ENCODE results near the gene TMEM200A.

TMEM200A gene

DNA sequence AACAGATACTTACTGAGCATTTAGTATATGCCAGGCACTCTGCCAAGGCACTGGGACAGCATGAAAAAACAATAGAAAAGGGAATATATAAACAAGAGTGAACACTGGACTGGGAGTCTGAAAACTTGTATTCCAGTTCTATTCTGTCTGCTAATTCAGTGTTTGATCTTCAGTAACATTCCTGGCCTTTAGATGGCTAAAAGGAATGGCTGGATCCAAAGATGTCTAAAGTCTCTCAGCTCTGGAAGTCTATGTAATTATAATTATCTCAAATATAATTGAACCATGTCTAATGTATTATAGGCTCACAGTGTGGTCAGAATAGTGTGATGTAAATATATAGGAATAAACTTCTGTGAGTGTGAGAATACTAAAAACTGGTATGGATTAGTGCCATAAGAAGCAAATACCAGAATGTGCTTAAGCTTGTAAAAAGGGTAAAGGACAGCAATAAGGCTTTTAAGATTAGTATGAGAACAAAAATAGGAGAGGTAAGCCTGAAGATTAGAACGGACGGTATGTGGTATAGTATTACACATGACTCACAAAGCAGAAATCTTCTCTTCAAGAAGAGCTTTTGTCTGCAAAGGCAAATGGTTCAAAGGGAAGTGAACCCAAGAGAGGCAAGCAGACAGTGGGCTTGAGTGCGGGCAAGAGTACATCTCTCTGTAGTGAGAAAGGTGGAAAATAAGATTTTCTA is 68.5 kb downstream of the TMEM200A start:
- H4K91ac ChIP-seq (ENCODE audit: low read depth, low read length, poor library complexity) = no peak overlapping the region
- no peaks in the 10 kb centered on the region for H3K27me3 ChIP-seq (ENCODE audit: control insufficient read depth in 3 of 3, insufficient read depth in 3 of 3, low read depth in 1 of 3, low read length in 3 of 3)
- no peak overlapping the region for H3K14ac ChIP-seq (ENCODE audit: low read length)
- H3K4me1 ChIP-seq (ENCODE audit: control insufficient read depth in 2 of 2, insufficient read depth in 1 of 2, low read depth in 1 of 2, low read length in 2 of 2) = peaks cover 0 to 2% of the 10 kb centered on the region in 2 donors
- no peak overlapping the region for H4K8ac ChIP-seq (ENCODE audit: low read depth, low read length)
- no peak overlapping the region for H2BK12ac ChIP-seq (ENCODE audit: low read length)
- WGBS, 2 donors (ENCODE audit: extremely low coverage in 2 of 2, insufficient read length in 2 of 2, insufficient replicate concordance in 1 of 2) = no CpG with 5 or more reads among the region's 3 CpGs
- no peak overlapping the region for H3K4ac ChIP-seq (ENCODE audit: low read length)
- no peaks in the 10 kb centered on the region for H3K36me3 ChIP-seq (replicated peaks in 1 of 2; ENCODE audit: control insufficient read depth in 2 of 2, insufficient read depth in 2 of 2, low read length in 2 of 2)
- H3K9ac ChIP-seq (ENCODE audit: low read depth, low read length, poor library complexity) = no peak overlapping the region
- DNase-seq (ENCODE audit: low spot score) = no peak
- H2BK120ac ChIP-seq (ENCODE audit: low read depth, low read length) = no peak overlapping the region
- no peak overlapping the region for H3K4me3 ChIP-seq (ENCODE audit: low read length in 2 of 2)
- no peak overlapping the region for H2AFZ ChIP-seq (ENCODE audit: low read length)
- no peak overlapping the region for H2BK15ac ChIP-seq (ENCODE audit: low read length)
- no peak overlapping the region for H2AK5ac ChIP-seq (ENCODE audit: low read depth, low read length)
- H3K18ac ChIP-seq (ENCODE audit: low read length) = no peak overlapping the region
- no peaks in the 10 kb centered on the region for H3K79me1 ChIP-seq (ENCODE audit: low read depth, low read length)
- no peak overlapping the region for H3K4me2 ChIP-seq (ENCODE audit: insufficient read depth, low read length, poor library complexity, severe bottlenecking)
- no peak overlapping the region for H3K23ac ChIP-seq (ENCODE audit: low read depth, low read length, poor library complexity)
- no peak overlapping the region for H3K27ac ChIP-seq (replicated peaks; ENCODE audit: low read length)
- no peak overlapping the region for H2BK5ac ChIP-seq (ENCODE audit: low read length)
- H3K9me3 ChIP-seq (replicated peaks in 1 of 2; ENCODE audit: control insufficient read depth in 2 of 2, insufficient read depth in 1 of 2, low read depth in 1 of 2, low read length in 2 of 2) = no peaks in the 10 kb centered on the region

DNA sequence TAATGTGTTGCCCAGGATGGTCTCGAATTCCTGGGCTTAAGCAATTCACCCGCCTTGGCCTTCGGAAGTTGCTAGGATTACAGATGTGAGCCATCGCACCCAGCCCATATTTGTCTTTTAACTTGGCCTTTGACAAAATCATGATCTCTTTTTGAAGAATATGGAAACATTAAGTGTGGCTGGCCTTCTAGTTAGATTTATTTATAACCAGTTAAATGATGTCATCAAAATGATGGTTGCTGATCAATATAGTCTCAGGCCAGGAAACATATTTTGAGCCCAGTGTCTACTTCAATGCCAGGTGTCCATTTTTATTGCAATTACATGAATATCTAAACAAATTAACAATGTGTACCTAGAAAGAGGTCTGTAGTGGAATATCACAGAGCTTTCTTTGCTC is 69.4 kb downstream of the TMEM200A start:
- Histone ChIP-seq H4K91ac (ENCODE audit: low read depth, low read length, poor library complexity) (no peak overlapping the region), H3K27ac (replicated peaks; ENCODE audit: low read length) (no peak overlapping the region), H3K4ac (ENCODE audit: low read length) (no peak overlapping the region), H3K79me1 (ENCODE audit: low read depth, low read length) (no peaks in the 10 kb centered on the region), H2BK5ac (ENCODE audit: low read length) (no peak overlapping the region), H3K4me3 (ENCODE audit: low read length in 2 of 2) (no peak overlapping the region), H3K9ac (ENCODE audit: low read depth, low read length, poor library complexity) (no peak overlapping the region), H2BK15ac (ENCODE audit: low read length) (no peak overlapping the region), H2BK120ac (ENCODE audit: low read depth, low read length) (no peak overlapping the region), H4K8ac (ENCODE audit: low read depth, low read length) (no peak overlapping the region), H2BK12ac (ENCODE audit: low read length) (no peak overlapping the region), H3K36me3 (replicated peaks in 1 of 2; ENCODE audit: control insufficient read depth in 2 of 2, insufficient read depth in 2 of 2, low read length in 2 of 2) (no peaks in the 10 kb centered on the region), H3K9me3 (replicated peaks in 1 of 2; ENCODE audit: control insufficient read depth in 2 of 2, insufficient read depth in 1 of 2, low read depth in 1 of 2, low read length in 2 of 2) (no peaks in the 10 kb centered on the region), H3K23ac (ENCODE audit: low read depth, low read length, poor library complexity) (no peak overlapping the region), H2AK5ac (ENCODE audit: low read depth, low read length) (no peak overlapping the region), H3K27me3 (ENCODE audit: control insufficient read depth in 3 of 3, insufficient read depth in 3 of 3, low read depth in 1 of 3, low read length in 3 of 3) (no peaks in the 10 kb centered on the region), H3K14ac (ENCODE audit: low read length) (no peak overlapping the region), H2AFZ (ENCODE audit: low read length) (no peak overlapping the region), H3K18ac (ENCODE audit: low read length) (no peak overlapping the region), H3K4me1 (ENCODE audit: control insufficient read depth in 2 of 2, insufficient read depth in 1 of 2, low read depth in 1 of 2, low read length in 2 of 2) (peaks cover 0 to 2% of the 10 kb centered on the region in 2 donors), H3K4me2 (ENCODE audit: insufficient read depth, low read length, poor library complexity, severe bottlenecking) (no peak overlapping the region)
- no peak for DNase-seq (ENCODE audit: low spot score)
- WGBS, 2 donors (ENCODE audit: extremely low coverage in 2 of 2, insufficient read length in 2 of 2, insufficient replicate concordance in 1 of 2) = no CpG with 5 or more reads among the region's 4 CpGs

DNA sequence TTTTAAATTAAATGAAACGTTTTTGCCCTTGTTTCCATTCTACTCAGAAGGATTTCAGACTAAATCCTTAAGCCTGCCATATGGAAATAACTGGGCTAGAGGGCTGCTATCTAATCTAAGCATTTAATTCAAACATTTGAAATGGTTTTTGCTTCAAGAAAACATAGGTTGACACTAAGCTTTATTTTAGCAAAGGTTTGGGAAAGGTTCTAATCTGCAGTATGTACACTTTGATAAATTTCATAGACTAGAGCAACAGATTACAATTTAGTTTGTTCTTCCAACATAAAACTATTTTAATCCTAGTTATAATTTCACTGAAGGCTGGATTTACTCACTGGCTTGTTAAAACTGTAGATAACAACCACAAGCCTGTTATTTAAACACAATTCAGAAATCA is 72.1 kb downstream of the TMEM200A start:
- H2BK120ac ChIP-seq (ENCODE audit: low read depth, low read length) = no peak overlapping the region
- H2AK5ac ChIP-seq (ENCODE audit: low read depth, low read length) = no peak overlapping the region
- no peak overlapping the region for H4K8ac ChIP-seq (ENCODE audit: low read depth, low read length)
- peaks cover 0 to 4% of the 10 kb centered on the region in 2 donors for H3K36me3 ChIP-seq (replicated peaks in 1 of 2; ENCODE audit: control insufficient read depth in 2 of 2, insufficient read depth in 2 of 2, low read length in 2 of 2)
- no peaks in the 10 kb centered on the region for H3K79me1 ChIP-seq (ENCODE audit: low read depth, low read length)
- H3K9ac ChIP-seq (ENCODE audit: low read depth, low read length, poor library complexity) = no peak overlapping the region
- no CpG with 5 or more reads among the region's 1 CpG for WGBS, 2 donors (ENCODE audit: extremely low coverage in 2 of 2, insufficient read length in 2 of 2, insufficient replicate concordance in 1 of 2)
- no peak overlapping the region for H2AFZ ChIP-seq (ENCODE audit: low read length)
- H4K91ac ChIP-seq (ENCODE audit: low read depth, low read length, poor library complexity) = no peak overlapping the region
- H3K4me1 ChIP-seq (ENCODE audit: control insufficient read depth in 2 of 2, insufficient read depth in 1 of 2, low read depth in 1 of 2, low read length in 2 of 2) = no peaks in the 10 kb centered on the region
- H2BK5ac ChIP-seq (ENCODE audit: low read length) = no peak overlapping the region
- H3K4me3 ChIP-seq (ENCODE audit: low read length in 2 of 2) = no peak overlapping the region
- no peak overlapping the region for H2BK15ac ChIP-seq (ENCODE audit: low read length)
- no peak overlapping the region for H3K14ac ChIP-seq (ENCODE audit: low read length)
- DNase-seq (ENCODE audit: low spot score) = no peak
- H3K9me3 ChIP-seq (replicated peaks in 1 of 2; ENCODE audit: control insufficient read depth in 2 of 2, insufficient read depth in 1 of 2, low read depth in 1 of 2, low read length in 2 of 2) = no peaks in the 10 kb centered on the region
- H3K4me2 ChIP-seq (ENCODE audit: insufficient read depth, low read length, poor library complexity, severe bottlenecking) = no peak overlapping the region
- no peak overlapping the region for H3K4ac ChIP-seq (ENCODE audit: low read length)
- no peaks in the 10 kb centered on the region for H3K27me3 ChIP-seq (ENCODE audit: control insufficient read depth in 3 of 3, insufficient read depth in 3 of 3, low read depth in 1 of 3, low read length in 3 of 3)
- H3K27ac ChIP-seq (replicated peaks; ENCODE audit: low read length) = no peak overlapping the region
- H3K18ac ChIP-seq (ENCODE audit: low read length) = no peak overlapping the region
- H2BK12ac ChIP-seq (ENCODE audit: low read length) = no peak overlapping the region
- H3K23ac ChIP-seq (ENCODE audit: low read depth, low read length, poor library complexity) = no peak overlapping the region

DNA sequence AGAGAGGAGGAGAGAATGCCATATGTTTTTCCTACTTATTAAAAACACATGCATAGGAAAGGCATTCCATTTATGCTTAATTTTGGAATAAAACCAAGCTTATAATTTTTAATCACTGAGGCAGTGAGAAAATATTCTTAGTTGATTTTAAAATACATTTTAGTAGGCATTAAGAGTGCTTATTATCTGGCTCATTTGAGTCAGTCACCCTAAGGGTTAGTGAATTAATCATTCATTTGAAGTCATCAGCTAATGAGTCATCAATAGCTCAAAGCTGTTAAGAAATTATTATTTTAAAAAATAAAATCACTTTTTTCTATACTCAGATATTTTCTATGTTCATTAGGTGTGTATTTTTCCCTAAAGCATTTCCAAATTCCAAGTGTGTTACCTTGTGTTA is 81.6 kb downstream of the TMEM200A start:
- H3K9me3 ChIP-seq (replicated peaks in 1 of 2; ENCODE audit: control insufficient read depth in 2 of 2, insufficient read depth in 1 of 2, low read depth in 1 of 2, low read length in 2 of 2) = no peaks in the 10 kb centered on the region
- H3K14ac ChIP-seq (ENCODE audit: low read length) = no peak overlapping the region
- H2BK15ac ChIP-seq (ENCODE audit: low read length) = no peak overlapping the region
- no peak overlapping the region for H2BK120ac ChIP-seq (ENCODE audit: low read depth, low read length)
- no peaks in the 10 kb centered on the region for H3K79me1 ChIP-seq (ENCODE audit: low read depth, low read length)
- H2BK12ac ChIP-seq (ENCODE audit: low read length) = no peak overlapping the region
- no peak overlapping the region for H3K23ac ChIP-seq (ENCODE audit: low read depth, low read length, poor library complexity)
- H3K18ac ChIP-seq (ENCODE audit: low read length) = no peak overlapping the region
- no peak overlapping the region for H3K27ac ChIP-seq (replicated peaks; ENCODE audit: low read length)
- no peak overlapping the region for H4K91ac ChIP-seq (ENCODE audit: low read depth, low read length, poor library complexity)
- no peak overlapping the region for H2BK5ac ChIP-seq (ENCODE audit: low read length)
- no peak overlapping the region for H4K8ac ChIP-seq (ENCODE audit: low read depth, low read length)
- H3K4me1 ChIP-seq (ENCODE audit: control insufficient read depth in 2 of 2, insufficient read depth in 1 of 2, low read depth in 1 of 2, low read length in 2 of 2) = peaks cover 0 to 2% of the 10 kb centered on the region in 2 donors
- H3K4ac ChIP-seq (ENCODE audit: low read length) = no peak overlapping the region
- no peak overlapping the region for H3K4me3 ChIP-seq (ENCODE audit: low read length in 2 of 2)
- no peaks in the 10 kb centered on the region for H3K36me3 ChIP-seq (replicated peaks in 1 of 2; ENCODE audit: control insufficient read depth in 2 of 2, insufficient read depth in 2 of 2, low read length in 2 of 2)
- H2AK5ac ChIP-seq (ENCODE audit: low read depth, low read length) = no peak overlapping the region
- no peak overlapping the region for H3K9ac ChIP-seq (ENCODE audit: low read depth, low read length, poor library complexity)
- no peak overlapping the region for H3K4me2 ChIP-seq (ENCODE audit: insufficient read depth, low read length, poor library complexity, severe bottlenecking)
- H2AFZ ChIP-seq (ENCODE audit: low read length) = no peak overlapping the region
- H3K27me3 ChIP-seq (ENCODE audit: control insufficient read depth in 3 of 3, insufficient read depth in 3 of 3, low read depth in 1 of 3, low read length in 3 of 3) = peaks cover 0 to 3% (median 0%) of the 10 kb centered on the region in 3 experiments
- DNase-seq (ENCODE audit: low spot score) = no peak

Measured in neuronal stem cell (in vitro differentiated cells).